H1 (cell line): Measurements from ENCODE around the gene GRIP2.

Experiments
- CEBPB ChIP-seq: IDR thresholded peaks from 2 replicates; pipeline ENCODE4 v1.6.1; 2012; ENCODE audit warnings: low read depth, low read length
- CHD2 ChIP-seq: IDR thresholded peaks from 2 replicates; pipeline ENCODE4 v1.6.1; 2012; ENCODE audit warnings: low read length, improper control_type of control experiment
- CREB1 ChIP-seq: IDR thresholded peaks from 2 replicates; pipeline ENCODE4 v1.6.1; 2012; ENCODE audit warnings: inconsistent platforms
- EP300 ChIP-seq, 2 experiments: IDR thresholded peaks; 1 replicate in 1 of 2; 2 replicates in 1 of 2; pipeline ENCODE4 v1.6.1; 2011 to 2012; ENCODE audit warnings: low read depth in 2 of 2, low read length in 2 of 2, mild to moderate bottlenecking in 2 of 2, borderline replicate concordance in 1 of 2, inconsistent platforms in 1 of 2, moderate library complexity in 1 of 2
- JUND ChIP-seq: IDR thresholded peaks from 2 replicates; pipeline ENCODE4 v1.6.1; 2011; ENCODE audit warnings: mild to moderate bottlenecking, improper control_type of control experiment, low read length
- POLR2A ChIP-seq, 2 experiments: IDR thresholded peaks; 1 replicate in 1 of 2; 2 replicates in 1 of 2; pipeline ENCODE4 v1.6.1; 2011; ENCODE audit warnings: low read depth in 2 of 2, low read length in 2 of 2, mild to moderate bottlenecking in 2 of 2; ENCODE audit errors: control extremely low read depth in 1 of 2
- POLR2AphosphoS5 ChIP-seq: IDR thresholded peaks from 2 replicates; pipeline ENCODE4 v1.6.1; 2011; ENCODE audit warnings: low read depth, low read length
- RAD21 ChIP-seq, 2 experiments: IDR thresholded peaks in 1 of 2; conservative IDR thresholded peaks in 1 of 2; 2 replicates each; pipeline ENCODE4 v1.6.1; 2011; ENCODE audit warnings: low read depth in 2 of 2, low read length in 2 of 2, improper control_type of control experiment in 1 of 2, inconsistent platforms in 1 of 2, mild to moderate bottlenecking in 1 of 2, moderate library complexity in 1 of 2
- SP1 ChIP-seq: IDR thresholded peaks from 2 replicates; pipeline ENCODE4 v1.6.1; 2011; ENCODE audit warnings: low read depth, low read length
- SRF ChIP-seq: IDR thresholded peaks from 2 replicates; pipeline ENCODE4 v1.6.1; 2011; ENCODE audit warnings: mild to moderate bottlenecking, low read depth, low read length, moderate library complexity
- TAF1 ChIP-seq: IDR thresholded peaks from 2 replicates; pipeline ENCODE4 v1.6.1; 2011; ENCODE audit warnings: mild to moderate bottlenecking, low read depth, low read length
- ZNF274 ChIP-seq: IDR thresholded peaks from 2 replicates; pipeline ENCODE4 v1.7.0; 2012; ENCODE audit warnings: low read length, borderline replicate concordance; ENCODE audit errors: extremely low read depth
- TF ChIP-seq, protein P1 (sequence below), 3 experiments: IDR thresholded peaks; 1 replicate in 2 of 3; 2 replicates in 1 of 3; pipeline versions ENCODE4 v1.5.1 to v1.6.1; 2011; ENCODE audit warnings: low read length in 3 of 3, mild to moderate bottlenecking in 3 of 3, inconsistent platforms in 2 of 3, low read depth in 1 of 3, moderate library complexity in 1 of 3; ENCODE audit not compliant: insufficient read depth in 1 of 3; ENCODE audit errors: control extremely low read depth in 1 of 3

DNA sequence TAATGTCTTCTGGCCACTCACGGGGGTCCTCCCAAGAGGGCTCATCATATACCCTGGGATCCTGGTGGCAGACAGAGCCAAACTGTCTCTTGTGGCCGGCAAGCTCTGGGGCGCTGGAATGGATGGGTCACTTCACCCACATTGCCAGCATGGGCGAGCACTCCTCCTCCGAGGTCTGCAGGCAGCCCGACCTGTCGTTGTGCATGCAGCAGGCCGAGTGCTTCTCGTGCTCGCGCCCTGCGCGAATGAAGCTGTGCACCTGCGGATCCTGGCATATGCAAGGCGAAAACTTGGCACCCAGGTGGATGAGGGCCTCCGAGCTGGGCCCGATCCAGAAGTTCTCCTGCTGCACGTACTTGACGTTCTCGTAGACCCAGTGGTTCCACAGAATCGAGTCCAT is 33.6 kb upstream of the GRIP2 start:
- TF ChIP-seq, protein P1, sequence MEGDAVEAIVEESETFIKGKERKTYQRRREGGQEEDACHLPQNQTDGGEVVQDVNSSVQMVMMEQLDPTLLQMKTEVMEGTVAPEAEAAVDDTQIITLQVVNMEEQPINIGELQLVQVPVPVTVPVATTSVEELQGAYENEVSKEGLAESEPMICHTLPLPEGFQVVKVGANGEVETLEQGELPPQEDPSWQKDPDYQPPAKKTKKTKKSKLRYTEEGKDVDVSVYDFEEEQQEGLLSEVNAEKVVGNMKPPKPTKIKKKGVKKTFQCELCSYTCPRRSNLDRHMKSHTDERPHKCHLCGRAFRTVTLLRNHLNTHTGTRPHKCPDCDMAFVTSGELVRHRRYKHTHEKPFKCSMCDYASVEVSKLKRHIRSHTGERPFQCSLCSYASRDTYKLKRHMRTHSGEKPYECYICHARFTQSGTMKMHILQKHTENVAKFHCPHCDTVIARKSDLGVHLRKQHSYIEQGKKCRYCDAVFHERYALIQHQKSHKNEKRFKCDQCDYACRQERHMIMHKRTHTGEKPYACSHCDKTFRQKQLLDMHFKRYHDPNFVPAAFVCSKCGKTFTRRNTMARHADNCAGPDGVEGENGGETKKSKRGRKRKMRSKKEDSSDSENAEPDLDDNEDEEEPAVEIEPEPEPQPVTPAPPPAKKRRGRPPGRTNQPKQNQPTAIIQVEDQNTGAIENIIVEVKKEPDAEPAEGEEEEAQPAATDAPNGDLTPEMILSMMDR (IDR thresholded peaks at IDR 0.05; ENCODE audit: control extremely low read depth in 1 of 3, insufficient read depth in 1 of 3, low read depth in 1 of 3, low read length in 3 of 3), result no peak
- TF ChIP-seq POLR2A (IDR thresholded peaks at IDR 0.05; ENCODE audit: control extremely low read depth in 1 of 2, low read depth in 2 of 2, low read length in 2 of 2), result no peak
- TF ChIP-seq ZNF274, result no peak
- no peak for TF ChIP-seq EP300 (IDR thresholded peaks at IDR 0.05; ENCODE audit: borderline replicate concordance in 1 of 2, low read depth in 2 of 2, low read length in 2 of 2)
- TF ChIP-seq CEBPB, result no peak
- TF ChIP-seq CREB1, result no peak
- TF ChIP-seq JUND, result no peak
- TF ChIP-seq TAF1, result no peak
- TF ChIP-seq POLR2AphosphoS5, result no peak
- TF ChIP-seq SP1, result no peak
- TF ChIP-seq SRF, result no peak
- TF ChIP-seq CHD2, result no peak
- TF ChIP-seq RAD21 (IDR thresholded peaks at IDR 0.05 in 1 of 2, conservative IDR thresholded peaks at IDR 0.05 in 1 of 2; ENCODE audit: low read depth in 2 of 2, low read length in 2 of 2), result no peak
